Retina (tissue), 1 donor: ENCODE measurements around the gene LCN1.
A peak's percentile ranks its signal among the peaks of the same experiment; 100 is the strongest.
"Not testable (repeated sequence)": the region's sequence is repeated elsewhere in the genome, so short reads cannot be mapped to it uniquely, and the experiment has no call there.

Experiments used
- DNase-seq: peaks from one replicate; pipeline ENCODE4 v3.0.0-alpha.2; 2016

The LCN1 gene

GRCh38 chr9:135505406-135506187, 15.6 kb upstream of the LCN1 start:
- no peak for DNase-seq

GRCh38 chr9:135506327-135507103, 14.7 kb upstream of the LCN1 start:
- DNase-seq: peak; percentile 26

GRCh38 chr9:135507104-135508035, 13.9 kb upstream of the LCN1 start:
- DNase-seq: no peak

GRCh38 chr9:135508211-135508820, 12.9 kb upstream of the LCN1 start:
- DNase-seq: no peak

- no peak for DNase-seq
Measured at GRCh38 chr9:135509458-135509857, 11.8 kb upstream of the LCN1 start.

- DNase-seq: no peak
Measured at GRCh38 chr9:135512241-135512603, 9.0 kb upstream of the LCN1 start.

GRCh38 chr9:135512904-135513303, 8.3 kb upstream of the LCN1 start:
- no peak for DNase-seq

- DNase-seq: no peak
Measured at GRCh38 chr9:135513351-135513846, 7.8 kb upstream of the LCN1 start.

- DNase-seq: not testable (repeated sequence)
Measured at GRCh38 chr9:135513906-135514305, 7.3 kb upstream of the LCN1 start.

- DNase-seq: no peak
Measured at GRCh38 chr9:135514342-135515082, 6.7 kb upstream of the LCN1 start.

GRCh38 chr9:135515083-135515951, 5.9 kb upstream of the LCN1 start:
- no peak for DNase-seq

- no peak for DNase-seq
Measured at GRCh38 chr9:135516132-135516860, 4.9 kb upstream of the LCN1 start.

GRCh38 chr9:135517407-135517822, 3.8 kb upstream of the LCN1 start:
- no peak for DNase-seq

GRCh38 chr9:135519179-135519971, 1.9 kb upstream of the LCN1 start:
- DNase-seq: no peak

GRCh38 chr9:135521608-135522095, 412 bp downstream of the LCN1 start:
- no peak for DNase-seq

- no peak for DNase-seq
Measured at GRCh38 chr9:135522137-135522877, 1.1 kb downstream of the LCN1 start.

- DNase-seq: no peak
Measured at GRCh38 chr9:135522931-135523330, 1.7 kb downstream of the LCN1 start.

- DNase-seq: no peak
Measured at GRCh38 chr9:135523521-135524129, 2.4 kb downstream of the LCN1 start.
